ENCODE results near the gene MAD1L1. TPM values are rescaled to one million over a fixed set of nuclear protein-coding genes. Genes with fewer than 3 reads are reported as not detected.
A peak's percentile ranks its signal among the peaks of the same experiment; 100 is the strongest.

MAD1L1 gene
- total RNA-seq, 3 donors from 2014 or later = 25.3 to 31.2 (median 26.2) TPM

DNA sequence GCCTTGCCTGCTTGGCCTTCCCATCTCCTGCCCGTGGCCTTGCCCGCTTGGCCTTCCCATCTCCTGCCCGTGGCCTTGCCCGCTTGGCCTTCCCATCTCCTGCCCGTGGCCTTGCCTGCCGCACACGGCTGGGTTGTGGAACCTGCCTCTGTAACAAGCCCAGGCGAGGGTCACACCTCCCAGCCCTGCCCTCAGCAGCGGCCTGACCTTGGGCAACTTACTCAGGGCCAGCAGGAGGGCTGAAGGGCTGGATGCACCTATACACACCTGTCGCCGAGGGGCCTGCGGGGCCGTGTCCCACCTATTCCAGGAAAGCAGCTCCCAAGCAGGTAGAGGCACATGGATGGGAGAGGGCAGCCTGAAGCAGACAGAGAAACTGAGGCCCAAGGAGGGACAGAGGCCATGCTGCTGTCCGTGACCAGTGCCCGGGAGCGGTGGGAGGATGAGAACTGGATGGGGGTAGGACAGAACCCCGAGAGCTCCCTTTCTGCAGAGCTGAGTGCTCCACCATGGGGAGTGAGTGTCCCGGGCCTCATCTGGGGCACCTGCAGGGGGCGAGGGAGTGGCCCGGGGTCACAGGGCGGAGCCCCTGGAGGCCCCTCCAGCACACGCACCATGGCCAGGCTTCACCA is 285.0 kb downstream of the MAD1L1 start:
- Histone ChIP-seq H3K36me3 (ENCODE audit: low read depth) (no peaks in the 10 kb centered on the region), H3K4me1 (ENCODE audit: low read depth) (peaks cover 3% of the 10 kb centered on the region), H3K4me3 (no peak overlapping the region), H3K9me3 (no peaks in the 10 kb centered on the region)
- no peak for ATAC-seq
- intact Hi-C loops (cut with DNase I, micrococcal nuclease) = no loop called here
- TF ChIP-seq, protein P1, sequence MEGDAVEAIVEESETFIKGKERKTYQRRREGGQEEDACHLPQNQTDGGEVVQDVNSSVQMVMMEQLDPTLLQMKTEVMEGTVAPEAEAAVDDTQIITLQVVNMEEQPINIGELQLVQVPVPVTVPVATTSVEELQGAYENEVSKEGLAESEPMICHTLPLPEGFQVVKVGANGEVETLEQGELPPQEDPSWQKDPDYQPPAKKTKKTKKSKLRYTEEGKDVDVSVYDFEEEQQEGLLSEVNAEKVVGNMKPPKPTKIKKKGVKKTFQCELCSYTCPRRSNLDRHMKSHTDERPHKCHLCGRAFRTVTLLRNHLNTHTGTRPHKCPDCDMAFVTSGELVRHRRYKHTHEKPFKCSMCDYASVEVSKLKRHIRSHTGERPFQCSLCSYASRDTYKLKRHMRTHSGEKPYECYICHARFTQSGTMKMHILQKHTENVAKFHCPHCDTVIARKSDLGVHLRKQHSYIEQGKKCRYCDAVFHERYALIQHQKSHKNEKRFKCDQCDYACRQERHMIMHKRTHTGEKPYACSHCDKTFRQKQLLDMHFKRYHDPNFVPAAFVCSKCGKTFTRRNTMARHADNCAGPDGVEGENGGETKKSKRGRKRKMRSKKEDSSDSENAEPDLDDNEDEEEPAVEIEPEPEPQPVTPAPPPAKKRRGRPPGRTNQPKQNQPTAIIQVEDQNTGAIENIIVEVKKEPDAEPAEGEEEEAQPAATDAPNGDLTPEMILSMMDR (IDR thresholded peaks at IDR 0.05) = no peak
- DNase-seq = peak in 1 of 3 donors; percentile 31

DNA sequence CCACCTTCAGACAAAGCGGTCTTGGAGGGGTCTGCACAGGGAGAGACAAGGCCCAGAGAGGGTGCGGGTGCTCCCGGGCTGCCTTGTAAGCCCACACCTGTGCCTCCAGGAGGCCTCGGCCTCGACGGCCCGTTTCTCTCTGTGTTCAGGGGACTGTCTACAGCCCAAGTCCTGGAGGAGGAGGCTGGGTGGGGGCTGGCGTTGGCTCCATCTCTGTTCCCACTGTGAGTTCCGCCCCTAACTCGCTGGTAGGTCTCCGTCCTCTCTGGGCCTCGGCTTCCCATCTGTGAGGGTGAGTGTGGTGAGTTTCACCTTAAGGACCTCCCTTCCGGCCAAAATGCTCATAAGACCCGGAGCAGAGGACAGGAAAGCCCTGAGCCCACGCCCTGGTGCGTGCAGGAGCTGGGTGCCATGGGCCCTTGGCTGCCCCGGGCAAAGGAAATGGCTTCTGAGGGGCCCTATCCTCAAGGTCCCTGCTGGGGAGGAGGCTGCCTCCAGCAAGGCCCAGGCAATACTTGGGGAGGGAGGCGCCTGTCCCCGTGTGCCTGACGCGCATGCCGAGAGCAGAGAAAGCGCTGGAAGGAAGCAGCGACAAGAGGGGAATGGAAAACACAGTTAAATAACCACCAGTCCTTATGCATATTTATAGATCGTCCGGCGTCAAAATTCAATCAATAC is 285.8 kb downstream of the MAD1L1 start:
- Histone ChIP-seq H3K4me1 (ENCODE audit: low read depth) (peaks cover 3% of the 10 kb centered on the region), H3K36me3 (ENCODE audit: low read depth) (no peaks in the 10 kb centered on the region), H3K9me3 (no peaks in the 10 kb centered on the region), H3K4me3 (no peak overlapping the region)
- DNase-seq = peak in 1 of 3 donors; percentile 40
- TF ChIP-seq, protein P1 (IDR thresholded peaks at IDR 0.05) = no peak
- ATAC-seq = no peak
- intact Hi-C loops (cut with DNase I, micrococcal nuclease) = no loop called here

DNA sequence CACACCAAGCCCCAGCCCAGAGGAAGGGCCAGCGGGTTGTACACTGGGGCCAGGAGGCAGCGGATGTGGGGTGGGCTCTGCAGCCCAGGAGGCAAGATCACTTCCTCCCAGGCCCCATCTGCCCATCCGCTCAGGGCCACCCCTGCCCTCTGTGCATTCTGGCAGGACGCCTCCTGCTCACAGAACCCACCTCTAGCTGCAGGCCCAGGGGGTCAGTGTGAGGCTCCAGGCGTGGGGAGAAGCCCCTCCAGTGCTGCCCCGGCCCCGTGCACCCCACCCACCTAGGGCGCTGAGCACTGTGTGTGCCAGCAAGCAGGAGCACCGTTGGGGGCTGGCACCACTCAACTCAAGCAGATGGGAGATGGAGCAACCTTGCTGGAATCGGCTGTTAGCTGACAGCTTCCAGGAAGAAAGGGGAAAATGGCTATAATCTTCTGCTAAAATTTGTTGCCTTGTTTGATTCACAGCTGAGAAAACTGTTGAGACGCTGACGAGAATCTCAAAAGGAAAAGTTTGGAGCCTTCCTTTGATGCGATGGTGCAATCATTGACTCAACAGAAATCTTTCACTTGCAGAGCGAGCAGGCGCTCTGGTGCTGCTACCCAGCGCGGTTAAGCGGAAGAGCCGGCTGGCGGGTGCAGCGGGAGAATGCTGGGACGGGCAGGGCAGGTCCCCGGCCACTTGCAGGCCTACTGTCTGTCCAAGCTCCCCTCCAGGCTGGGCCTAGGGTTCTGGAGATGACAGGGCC is 286.5 kb downstream of the MAD1L1 start:
- TF ChIP-seq, protein P1 (IDR thresholded peaks at IDR 0.05) = no peak
- no peak for ATAC-seq
- intact Hi-C loops (cut with DNase I, micrococcal nuclease) = no loop called here
- H3K36me3 ChIP-seq (ENCODE audit: low read depth) = no peaks in the 10 kb centered on the region
- H3K4me1 ChIP-seq (ENCODE audit: low read depth) = no peaks in the 10 kb centered on the region
- no peak overlapping the region for H3K4me3 ChIP-seq
- H3K9me3 ChIP-seq = no peaks in the 10 kb centered on the region
- DNase-seq = peak in 1 of 3 donors; percentile 43

DNA sequence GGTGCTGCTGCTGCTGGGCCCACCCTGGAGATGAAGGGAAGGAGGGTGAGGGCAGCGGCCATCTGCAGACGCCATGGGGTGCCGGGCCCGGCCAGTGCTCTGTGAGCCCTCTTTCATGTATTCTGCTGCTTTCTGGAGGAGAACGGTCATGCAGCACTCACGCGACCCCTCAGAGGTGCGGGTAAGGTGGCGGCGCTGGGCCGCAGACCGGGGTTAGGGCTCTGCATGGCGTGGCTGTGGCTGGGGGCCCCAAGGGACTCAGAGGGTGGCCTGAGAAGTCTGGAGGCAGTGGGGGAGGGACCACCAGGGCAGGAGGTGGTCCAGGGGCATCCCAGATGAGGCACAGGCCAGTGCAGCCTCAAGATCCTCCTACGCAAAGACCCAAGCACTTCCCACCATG is 287.2 kb downstream of the MAD1L1 start:
- ATAC-seq = no peak
- H3K9me3 ChIP-seq = no peaks in the 10 kb centered on the region
- TF ChIP-seq, protein P1 (IDR thresholded peaks at IDR 0.05) = no peak
- no peak overlapping the region for H3K4me3 ChIP-seq
- no peaks in the 10 kb centered on the region for H3K4me1 ChIP-seq (ENCODE audit: low read depth)
- H3K36me3 ChIP-seq (ENCODE audit: low read depth) = no peaks in the 10 kb centered on the region
- intact Hi-C loops (cut with DNase I, micrococcal nuclease) = no loop called here
- DNase-seq = no peak

DNA sequence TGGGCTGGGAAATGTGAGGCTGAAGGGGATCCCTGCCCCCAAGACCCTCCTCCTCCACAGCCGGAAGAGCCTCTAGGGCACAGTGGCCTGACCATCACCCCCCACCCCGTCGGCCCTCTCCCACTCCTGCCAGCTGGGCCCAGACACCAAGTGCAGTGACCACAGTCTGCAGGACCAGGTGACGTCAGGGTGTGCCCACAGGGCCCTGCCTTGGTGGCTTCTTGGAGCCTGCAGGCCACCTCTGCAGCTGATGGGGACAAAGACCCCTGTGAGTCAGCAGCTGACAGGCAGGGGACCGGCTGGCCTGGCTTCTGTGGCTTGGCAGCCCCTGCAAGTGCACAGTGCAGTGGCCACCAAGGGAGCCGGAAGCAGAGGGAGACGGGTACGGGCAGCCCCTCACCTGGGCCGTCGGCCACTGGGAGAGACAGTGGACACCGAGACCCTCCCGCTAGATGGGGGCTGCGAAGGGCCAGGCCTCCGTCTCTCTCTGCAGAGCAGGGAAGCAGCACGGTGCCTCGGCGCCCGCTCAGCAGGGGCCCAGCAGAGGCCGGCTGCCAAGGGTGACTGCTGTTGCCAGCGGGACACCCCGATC is 288.0 kb downstream of the MAD1L1 start:
- H3K4me1 ChIP-seq (ENCODE audit: low read depth) = no peaks in the 10 kb centered on the region
- ATAC-seq (no peak), DNase-seq (peak in 2 of 3 donors; percentile 14 to 33)
- intact Hi-C loops (cut with DNase I, micrococcal nuclease) = no loop called here
- no peaks in the 10 kb centered on the region for H3K36me3 ChIP-seq (ENCODE audit: low read depth)
- TF ChIP-seq, protein P1 (IDR thresholded peaks at IDR 0.05) = no peak
- H3K4me3 ChIP-seq = no peak overlapping the region
- no peaks in the 10 kb centered on the region for H3K9me3 ChIP-seq
